DND-41 (cell line): Measurements from ENCODE around the gene COX20.

Experiments used
- CTCF ChIP-seq: IDR thresholded peaks from 2 replicates; pipeline ENCODE4 v1.5.1; 2012; ENCODE audit warnings: borderline replicate concordance, low read length, moderate library complexity, mild to moderate bottlenecking; ENCODE audit not compliant: poor library complexity, severe bottlenecking; ENCODE audit errors: extremely low read depth
- EZH2 ChIP-seq: IDR thresholded peaks from 3 replicates; pipeline ENCODE4 v1.6.1; 2012; ENCODE audit warnings: borderline replicate concordance, low read depth, mild to moderate bottlenecking, moderate library complexity, low read length, inconsistent platforms; ENCODE audit not compliant: severe bottlenecking

- TF ChIP-seq CTCF (no peak), EZH2 (no peak)
These were observed 33.4 kb upstream of the COX20 start for GRCh38 chr1:244802041-244802440.
